Adrenal gland (tissue), 5 donors: ENCODE measurements around the gene CARD16.

ENCODE experiments used
- CTCF ChIP-seq, 6 experiments: fragments of 450-650 bp in 4 of 6; fragments of 200-600 bp in 2 of 6; sonication (generic) in 1 of 6; IDR thresholded peaks; 1 replicate in 5 of 6; 2 replicates in 1 of 6; pipeline versions ENCODE4 v1.5.1 to v1.8.0; 2016 to 2021; ENCODE audit warnings: antibody characterized with exemption in 6 of 6, mild to moderate bottlenecking in 2 of 6, moderate library complexity in 1 of 6
- POLR2A ChIP-seq, 2 donors: fragments of 450-650 bp; IDR thresholded peaks; one replicate each; pipeline ENCODE4 v1.6.1; 2017; ENCODE audit warnings: antibody characterized with exemption in 2 of 2, mild to moderate bottlenecking in 2 of 2, moderate library complexity in 1 of 2
- donor health status: DM: no; HTN: no; CAD: no.

DNA sequence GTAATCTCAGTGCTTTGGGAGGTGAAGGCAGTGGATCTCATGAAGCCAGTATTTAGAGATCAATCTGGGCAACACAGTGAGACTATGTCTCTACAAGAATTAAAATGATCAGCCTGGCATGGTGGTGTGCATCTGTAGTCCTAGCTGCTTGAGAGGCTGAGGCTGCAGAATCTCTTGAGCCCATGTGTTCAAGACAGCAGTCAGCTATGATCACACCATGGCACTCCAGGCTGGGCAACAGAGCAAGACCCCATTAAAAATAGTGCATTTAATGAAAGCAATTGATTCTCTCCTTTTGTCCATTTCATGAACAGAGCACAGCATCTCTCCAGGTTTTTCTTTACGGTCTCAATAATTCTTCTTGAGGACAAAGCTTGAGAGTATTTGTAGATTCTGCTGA lies 11.3 kb upstream of the CARD16 start:
- TF ChIP-seq CTCF (IDR thresholded peaks at IDR 0.05) = no peak
- no peak for TF ChIP-seq POLR2A (IDR thresholded peaks at IDR 0.05)
